GM10248 (cell line): ENCODE data around the gene EQTN.

ENCODE experiments used
- CTCF ChIA-PET: fragments of 300-600 bp; sonication (Branson Sonifier 250); formaldehyde crosslinking; extraction: SDS; loops from one replicate; lab custom pipeline; 2021; ENCODE audit warnings: antibody characterized with exemption; lab: Yijun Ruan, JAX
- POLR2A ChIA-PET: fragments of 350-650 bp; sonication (Branson Sonifier 250); formaldehyde crosslinking; extraction: SDS; loops from one replicate; lab custom pipeline; 2020; ENCODE audit warnings: antibody characterized with exemption; lab: Yijun Ruan, JAX
- DNase-seq: peaks from one replicate; pipeline ENCODE4 v3.0.0; 2012; ENCODE audit errors: extremely low spot score
- CTCF ChIP-seq: IDR thresholded peaks from 2 replicates; pipeline ENCODE4 v1.5.1; 2012; ENCODE audit warnings: mild to moderate bottlenecking, low read depth; ENCODE audit errors: extremely low read depth, missing control alignments, control extremely low read depth

The EQTN gene

GRCh38 chr9:27333241-27334052 is 36.5 kb upstream of the EQTN start:
- POLR2A ChIA-PET, result no interaction called here
- DNase-seq, result peak; percentile 73

GRCh38 chr9:27331393-27331792 is 34.4 kb upstream of the EQTN start:
- TF ChIP-seq CTCF, result no peak
- POLR2A ChIA-PET, result no interaction called here
- CTCF ChIA-PET, result interaction anchor here (1.0 to 6.3 kb wide), 6 partner anchors 16 to 216 kb away, joined by 3 to 82 read pairs (median 12); partner anchors contain the start of gene MOB3B
- no peak for DNase-seq

More at GRCh38 chr9:27333241-27334052, 36.5 kb upstream of the EQTN start:
- TF ChIP-seq CTCF, result peak; percentile 69
- CTCF ChIA-PET, result interaction anchor here (0.6 to 6.3 kb wide), 35 partner anchors 9 to 740 kb away, joined by 3 to 82 read pairs (median 4); partner anchors contain the start of genes IFNK and MOB3B

- ChIA-PET CTCF (no interaction called here), POLR2A (no interaction called here)
- no peak for TF ChIP-seq CTCF
These were observed 32.3 kb upstream of the EQTN start for GRCh38 chr9:27329291-27329690.

GRCh38 chr9:27328483-27328882 is 31.5 kb upstream of the EQTN start:
- no peak for DNase-seq
- no peak for TF ChIP-seq CTCF
- ChIA-PET CTCF (interaction anchor here (0.6 to 1.1 kb wide), 2 partner anchors 33 to 202 kb away, joined by 3 to 6 read pairs; no protein-coding TSS in a partner anchor), POLR2A (interaction anchor here (0.7 kb wide), 1 partner anchor 38 kb away, joined by 4 read pairs; no protein-coding TSS in a partner anchor)

More at GRCh38 chr9:27329291-27329690, 32.3 kb upstream of the EQTN start:
- DNase-seq, result no peak

GRCh38 chr9:27311184-27311583 is 14.2 kb upstream of the EQTN start:
- no peak for DNase-seq
- ChIA-PET POLR2A (no interaction called here), CTCF (no interaction called here)
- TF ChIP-seq CTCF, result no peak

GRCh38 chr9:27310582-27310981 is 13.6 kb upstream of the EQTN start:
- POLR2A ChIA-PET, result no interaction called here
- CTCF ChIA-PET, result interaction anchor here (1.1 kb wide), 1 partner anchor 23 kb away, joined by 3 read pairs; no protein-coding TSS in a partner anchor
- DNase-seq, result no peak
- TF ChIP-seq CTCF, result no peak
